A673 (cell line): ENCODE measurements around the gene GNG12.

Source experiments
- EZH2 ChIP-seq: fragments of 200-600 bp; sonication (generic); IDR thresholded peaks from 2 replicates; pipeline ENCODE4 v1.6.1; 2017; ENCODE audit warnings: borderline replicate concordance, low read depth, mild to moderate bottlenecking, mixed read lengths, antibody characterized with exemption, low read length; ENCODE audit not compliant: poor library complexity, severe bottlenecking
- TF ChIP-seq, protein P1 (sequence below): fragments of 300-800, 200-600 bp; sonication (generic); conservative IDR thresholded peaks from 2 replicates; pipeline ENCODE4 v1.5.1; 2017; ENCODE audit warnings: low read depth, mild to moderate bottlenecking, antibody characterized with exemption, low read length, moderate library complexity, mixed read lengths

DNA sequence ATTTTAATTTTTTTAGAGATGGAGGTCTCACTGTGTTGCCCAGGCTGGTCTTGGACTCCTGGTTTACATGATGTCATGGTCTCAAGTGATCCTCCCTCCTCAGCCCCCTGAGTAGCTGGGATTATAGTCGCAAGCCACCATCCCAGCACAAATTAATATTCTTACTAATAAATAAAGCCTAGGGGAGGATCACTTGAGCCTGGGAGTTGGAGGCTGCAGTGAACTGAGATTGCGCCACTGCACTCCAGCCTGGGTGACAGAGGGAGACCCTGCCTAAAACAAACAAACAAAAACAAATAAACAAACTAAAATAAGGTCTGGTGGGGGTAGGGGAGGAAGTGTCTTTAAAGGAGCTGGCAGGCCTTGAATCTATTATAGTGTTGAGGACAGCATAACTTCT, 157.0 kb downstream of the GNG12 start:
- TF ChIP-seq, protein P1, sequence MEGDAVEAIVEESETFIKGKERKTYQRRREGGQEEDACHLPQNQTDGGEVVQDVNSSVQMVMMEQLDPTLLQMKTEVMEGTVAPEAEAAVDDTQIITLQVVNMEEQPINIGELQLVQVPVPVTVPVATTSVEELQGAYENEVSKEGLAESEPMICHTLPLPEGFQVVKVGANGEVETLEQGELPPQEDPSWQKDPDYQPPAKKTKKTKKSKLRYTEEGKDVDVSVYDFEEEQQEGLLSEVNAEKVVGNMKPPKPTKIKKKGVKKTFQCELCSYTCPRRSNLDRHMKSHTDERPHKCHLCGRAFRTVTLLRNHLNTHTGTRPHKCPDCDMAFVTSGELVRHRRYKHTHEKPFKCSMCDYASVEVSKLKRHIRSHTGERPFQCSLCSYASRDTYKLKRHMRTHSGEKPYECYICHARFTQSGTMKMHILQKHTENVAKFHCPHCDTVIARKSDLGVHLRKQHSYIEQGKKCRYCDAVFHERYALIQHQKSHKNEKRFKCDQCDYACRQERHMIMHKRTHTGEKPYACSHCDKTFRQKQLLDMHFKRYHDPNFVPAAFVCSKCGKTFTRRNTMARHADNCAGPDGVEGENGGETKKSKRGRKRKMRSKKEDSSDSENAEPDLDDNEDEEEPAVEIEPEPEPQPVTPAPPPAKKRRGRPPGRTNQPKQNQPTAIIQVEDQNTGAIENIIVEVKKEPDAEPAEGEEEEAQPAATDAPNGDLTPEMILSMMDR: no peak
- TF ChIP-seq EZH2: no peak
